ENCODE results near the gene PIGK.
A peak's percentile ranks its signal among the peaks of the same experiment; 100 is the strongest.

PIGK gene

GRCh38 chr1:77047575-77047974 lies 171.7 kb downstream of the PIGK start:
- DNase-seq (ENCODE audit: low spot score), result no peak
- Histone ChIP-seq H3K27ac (no peak overlapping the region), H3K4me3 (no peak overlapping the region)
- TF ChIP-seq, protein P1, sequence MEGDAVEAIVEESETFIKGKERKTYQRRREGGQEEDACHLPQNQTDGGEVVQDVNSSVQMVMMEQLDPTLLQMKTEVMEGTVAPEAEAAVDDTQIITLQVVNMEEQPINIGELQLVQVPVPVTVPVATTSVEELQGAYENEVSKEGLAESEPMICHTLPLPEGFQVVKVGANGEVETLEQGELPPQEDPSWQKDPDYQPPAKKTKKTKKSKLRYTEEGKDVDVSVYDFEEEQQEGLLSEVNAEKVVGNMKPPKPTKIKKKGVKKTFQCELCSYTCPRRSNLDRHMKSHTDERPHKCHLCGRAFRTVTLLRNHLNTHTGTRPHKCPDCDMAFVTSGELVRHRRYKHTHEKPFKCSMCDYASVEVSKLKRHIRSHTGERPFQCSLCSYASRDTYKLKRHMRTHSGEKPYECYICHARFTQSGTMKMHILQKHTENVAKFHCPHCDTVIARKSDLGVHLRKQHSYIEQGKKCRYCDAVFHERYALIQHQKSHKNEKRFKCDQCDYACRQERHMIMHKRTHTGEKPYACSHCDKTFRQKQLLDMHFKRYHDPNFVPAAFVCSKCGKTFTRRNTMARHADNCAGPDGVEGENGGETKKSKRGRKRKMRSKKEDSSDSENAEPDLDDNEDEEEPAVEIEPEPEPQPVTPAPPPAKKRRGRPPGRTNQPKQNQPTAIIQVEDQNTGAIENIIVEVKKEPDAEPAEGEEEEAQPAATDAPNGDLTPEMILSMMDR (IDR thresholded peaks at IDR 0.05), result no peak

- TF ChIP-seq, protein P1 (IDR thresholded peaks at IDR 0.05), result no peak
- DNase-seq (ENCODE audit: low spot score), result no peak
- H3K4me3 ChIP-seq, result no peak overlapping the region
- H3K27ac ChIP-seq, result no peak overlapping the region
These were observed 174.9 kb downstream of the PIGK start for GRCh38 chr1:77044133-77044849.

DNA sequence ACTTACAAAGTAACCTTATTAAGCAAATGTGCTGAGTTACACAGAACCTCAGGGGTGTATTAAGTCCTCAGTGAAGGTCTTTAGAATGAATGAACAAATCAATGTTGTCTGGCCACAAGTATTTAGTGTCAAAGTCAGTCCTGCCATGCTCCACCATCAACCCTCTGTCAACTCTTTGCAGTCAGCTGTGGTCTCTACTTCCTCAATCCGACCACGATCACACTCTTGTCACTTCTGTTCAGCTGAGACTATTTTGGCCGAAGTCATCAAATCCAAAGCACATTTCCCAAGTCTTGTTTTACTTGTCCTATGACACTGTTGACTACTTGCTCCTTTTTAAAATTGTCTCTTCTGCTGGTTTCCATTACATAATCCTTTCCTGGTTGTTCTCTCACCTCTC lies 178.4 kb downstream of the PIGK start:
- no peak overlapping the region for H3K27ac ChIP-seq
- no peak overlapping the region for H3K4me3 ChIP-seq
- TF ChIP-seq, protein P1 (IDR thresholded peaks at IDR 0.05), result no peak
- no peak for DNase-seq (ENCODE audit: low spot score)

GRCh38 chr1:77039739-77040138 lies 179.5 kb downstream of the PIGK start:
- no peak overlapping the region for H3K4me3 ChIP-seq
- TF ChIP-seq, protein P1 (IDR thresholded peaks at IDR 0.05), result no peak
- H3K27ac ChIP-seq, result peak overlapping the region in 1 of 2 donors; percentile 26
- DNase-seq (ENCODE audit: low spot score), result no peak

DNA sequence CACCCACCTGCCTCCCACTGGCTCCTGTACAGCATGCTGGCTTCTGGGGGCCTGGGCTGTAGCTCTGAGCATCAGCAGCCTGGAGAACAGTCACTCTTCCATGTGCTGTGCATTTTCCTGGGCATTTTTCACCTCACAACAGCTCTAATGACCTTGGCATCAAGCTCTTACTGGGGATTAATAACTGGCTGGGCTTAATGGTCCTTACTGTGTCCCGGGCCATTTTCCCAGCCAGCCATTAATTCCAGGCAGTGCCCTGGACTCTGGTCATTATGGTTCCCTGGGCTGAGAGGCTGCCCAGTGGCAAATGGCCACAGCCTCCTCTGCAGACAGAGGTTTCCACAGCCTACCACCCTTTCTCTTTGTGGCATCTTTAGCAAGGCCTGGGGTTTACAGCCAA lies 180.1 kb downstream of the PIGK start:
- no peak overlapping the region for H3K4me3 ChIP-seq
- no peak for DNase-seq (ENCODE audit: low spot score)
- H3K27ac ChIP-seq, result peak overlapping the region in 1 of 2 donors; percentile 8
- TF ChIP-seq, protein P1 (IDR thresholded peaks at IDR 0.05), result no peak

Data from coronary artery (tissue), 2 donors.